Measurements from ENCODE around the gene MUC4.

DNA sequence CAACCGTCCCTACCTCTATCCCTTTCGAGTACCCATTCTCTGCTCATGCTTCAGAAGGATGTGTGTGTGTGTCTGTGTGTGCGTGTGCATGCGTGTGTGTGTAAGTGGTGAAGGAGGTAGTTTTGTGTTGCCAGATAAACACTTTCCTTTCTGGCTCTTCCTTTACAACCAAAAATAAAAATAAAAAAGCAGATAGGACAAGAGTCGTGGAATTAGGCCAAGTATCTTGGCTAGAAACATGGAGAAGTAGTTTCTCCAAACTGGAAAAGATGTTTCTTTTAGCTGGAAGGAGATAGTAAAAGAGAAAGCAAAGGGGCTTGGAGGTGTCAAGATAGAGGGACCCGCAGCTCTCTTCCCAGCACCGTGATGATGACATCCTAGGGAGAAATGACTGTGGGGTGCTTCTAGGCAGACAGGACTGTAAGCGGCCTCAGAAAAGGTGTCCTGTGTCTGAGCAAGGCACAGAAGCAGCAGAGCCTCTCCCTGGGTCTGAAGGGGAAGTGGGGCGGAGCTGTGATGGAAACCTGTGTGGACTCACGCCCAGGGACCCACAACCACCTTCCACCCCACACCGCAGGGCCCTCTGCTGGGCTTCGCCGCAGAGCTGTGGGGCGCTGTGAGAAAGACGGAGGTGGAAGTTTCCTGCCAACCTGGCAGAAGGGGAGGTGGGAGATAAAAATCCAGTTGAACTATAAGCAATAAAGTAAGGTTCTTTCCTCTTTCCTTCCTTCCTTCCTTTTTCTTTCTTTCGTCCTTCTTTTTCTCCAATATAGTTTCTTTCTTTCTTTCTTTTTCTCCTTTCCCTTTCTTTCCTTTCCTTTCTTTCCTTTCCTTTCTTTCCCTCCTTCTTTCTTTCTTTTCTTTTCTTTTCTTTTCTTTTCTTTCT is 55.7 kb downstream of the MUC4 start:
- TF ChIP-seq EZH2 (IDR thresholded peaks at IDR 0.05) (no peak), POLR2AphosphoS5 (IDR thresholded peaks at IDR 0.05; ENCODE audit: borderline replicate concordance, low read depth, low read length) (no peak)

Measured in SK-N-MC (cell line).